A673 (cell line): Measurements from ENCODE around the gene GGT5.

Experiments
- EZH2 ChIP-seq: fragments of 200-600 bp; sonication (generic); IDR thresholded peaks from 2 replicates; pipeline ENCODE4 v1.6.1; 2017; ENCODE audit warnings: borderline replicate concordance, low read depth, mild to moderate bottlenecking, mixed read lengths, antibody characterized with exemption, low read length; ENCODE audit not compliant: poor library complexity, severe bottlenecking
- TF ChIP-seq, protein P1 (sequence below): fragments of 300-800, 200-600 bp; sonication (generic); conservative IDR thresholded peaks from 2 replicates; pipeline ENCODE4 v1.5.1; 2017; ENCODE audit warnings: low read depth, mild to moderate bottlenecking, antibody characterized with exemption, low read length, moderate library complexity, mixed read lengths

DNA sequence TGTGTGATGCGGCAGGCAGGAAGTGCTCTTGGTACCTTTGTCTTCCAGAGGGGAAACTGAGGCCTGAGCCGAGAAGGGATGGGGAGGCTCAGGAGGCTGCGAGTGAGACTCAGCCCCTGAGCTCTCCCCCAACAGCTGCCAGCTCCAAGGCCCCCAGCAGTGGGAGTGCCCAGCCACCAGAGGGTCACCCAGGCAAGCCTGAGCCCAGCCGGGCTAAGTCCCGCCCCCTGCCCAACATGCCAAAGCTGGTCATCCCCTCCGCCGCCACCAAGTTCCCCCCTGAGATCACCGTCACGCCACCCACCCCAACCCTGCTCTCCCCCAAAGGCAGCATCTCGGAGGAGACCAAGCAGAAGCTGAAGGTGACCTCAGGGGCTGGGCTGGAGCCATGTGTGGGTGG, 67.4 kb downstream of the GGT5 start:
- TF ChIP-seq EZH2: no peak
- TF ChIP-seq, protein P1, sequence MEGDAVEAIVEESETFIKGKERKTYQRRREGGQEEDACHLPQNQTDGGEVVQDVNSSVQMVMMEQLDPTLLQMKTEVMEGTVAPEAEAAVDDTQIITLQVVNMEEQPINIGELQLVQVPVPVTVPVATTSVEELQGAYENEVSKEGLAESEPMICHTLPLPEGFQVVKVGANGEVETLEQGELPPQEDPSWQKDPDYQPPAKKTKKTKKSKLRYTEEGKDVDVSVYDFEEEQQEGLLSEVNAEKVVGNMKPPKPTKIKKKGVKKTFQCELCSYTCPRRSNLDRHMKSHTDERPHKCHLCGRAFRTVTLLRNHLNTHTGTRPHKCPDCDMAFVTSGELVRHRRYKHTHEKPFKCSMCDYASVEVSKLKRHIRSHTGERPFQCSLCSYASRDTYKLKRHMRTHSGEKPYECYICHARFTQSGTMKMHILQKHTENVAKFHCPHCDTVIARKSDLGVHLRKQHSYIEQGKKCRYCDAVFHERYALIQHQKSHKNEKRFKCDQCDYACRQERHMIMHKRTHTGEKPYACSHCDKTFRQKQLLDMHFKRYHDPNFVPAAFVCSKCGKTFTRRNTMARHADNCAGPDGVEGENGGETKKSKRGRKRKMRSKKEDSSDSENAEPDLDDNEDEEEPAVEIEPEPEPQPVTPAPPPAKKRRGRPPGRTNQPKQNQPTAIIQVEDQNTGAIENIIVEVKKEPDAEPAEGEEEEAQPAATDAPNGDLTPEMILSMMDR: no peak
